Stimulated activated CD8-positive, alpha-beta memory T cell treated with anti-CD3 and anti-CD28 coated beads, Interleukin-12 subunit alpha, Interleukin-12 subunit beta, amount 100 ng/mL, for 4 hours (primary cell): ENCODE results near the gene PHC2.

Experiments
- DNase-seq: peaks from one replicate; pipeline ENCODE4 v3.0.0-alpha.2; 2020; ENCODE audit warnings: low read depth

Gene PHC2

GRCh38 chr1:33424205-33424604 is 6.7 kb downstream of the PHC2 start:
- DNase-seq: no peak

- no peak for DNase-seq
These were observed 9.8 kb downstream of the PHC2 start for GRCh38 chr1:33420870-33421775.

DNA sequence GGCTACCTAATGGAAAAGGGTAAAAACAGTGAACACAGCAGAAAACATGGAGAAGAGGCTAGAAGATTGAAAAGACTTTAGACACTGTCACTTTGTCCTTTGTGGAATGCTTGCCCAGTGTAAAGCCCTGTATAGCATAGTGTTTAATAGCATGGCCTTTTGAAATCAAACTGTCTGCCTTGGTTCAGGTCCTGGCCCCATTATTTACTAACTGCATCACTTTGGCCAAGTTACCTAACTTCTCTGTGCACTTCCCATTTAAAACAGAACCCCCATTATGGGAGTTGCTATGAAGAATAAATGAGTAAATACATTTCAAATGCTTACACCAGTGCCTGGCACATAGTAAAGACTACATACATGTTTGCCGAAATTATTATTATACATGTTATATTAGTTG is 12.1 kb downstream of the PHC2 start:
- no peak for DNase-seq

DNA sequence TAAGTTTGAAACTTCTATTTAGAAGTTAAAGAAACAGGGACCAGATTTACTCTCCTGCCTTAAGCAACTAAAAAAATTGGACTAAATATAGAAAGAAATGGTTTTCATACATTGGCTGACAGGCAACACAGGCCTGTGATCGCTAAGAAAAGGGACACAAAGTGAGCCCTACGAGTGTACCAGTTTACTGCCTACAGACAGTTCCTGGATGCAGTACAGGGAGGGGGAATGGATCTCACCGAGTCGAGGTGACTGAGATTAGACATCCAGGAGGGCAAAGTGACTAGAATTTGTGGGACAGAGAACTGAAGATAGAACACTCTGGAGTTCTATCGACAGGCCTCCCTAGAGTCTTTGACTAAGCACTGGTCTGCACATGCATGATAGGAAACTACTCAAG is 16.0 kb downstream of the PHC2 start:
- no peak for DNase-seq

DNA sequence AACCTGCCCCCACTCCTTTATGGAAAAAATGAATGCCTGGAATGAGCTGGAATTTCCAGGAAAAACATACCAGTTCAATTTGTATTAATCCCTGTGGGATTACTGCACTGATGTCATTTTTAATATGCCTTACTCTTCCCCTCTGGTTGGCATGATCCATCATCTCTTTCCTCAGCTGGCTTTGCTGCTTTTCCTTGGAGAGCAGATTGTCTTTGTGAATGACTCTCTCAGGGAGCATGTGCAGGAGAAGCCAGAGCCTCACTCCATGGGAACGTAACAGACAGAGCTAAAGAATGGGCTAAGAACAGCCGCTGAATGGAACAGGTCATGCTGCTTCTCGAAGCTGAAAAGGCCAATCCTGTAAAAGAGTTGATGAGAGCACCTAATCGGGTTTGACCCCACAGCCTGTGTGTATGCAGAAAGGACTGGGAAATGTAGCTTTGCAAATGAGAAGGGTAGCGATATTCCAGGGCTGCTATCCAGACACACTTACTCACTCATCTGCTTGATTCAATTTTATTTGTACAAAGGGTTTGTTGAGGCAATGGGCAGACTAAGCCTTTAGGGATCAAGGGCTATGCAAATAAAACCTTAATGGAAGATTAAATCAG is 20.7 kb downstream of the PHC2 start:
- no peak for DNase-seq

DNA sequence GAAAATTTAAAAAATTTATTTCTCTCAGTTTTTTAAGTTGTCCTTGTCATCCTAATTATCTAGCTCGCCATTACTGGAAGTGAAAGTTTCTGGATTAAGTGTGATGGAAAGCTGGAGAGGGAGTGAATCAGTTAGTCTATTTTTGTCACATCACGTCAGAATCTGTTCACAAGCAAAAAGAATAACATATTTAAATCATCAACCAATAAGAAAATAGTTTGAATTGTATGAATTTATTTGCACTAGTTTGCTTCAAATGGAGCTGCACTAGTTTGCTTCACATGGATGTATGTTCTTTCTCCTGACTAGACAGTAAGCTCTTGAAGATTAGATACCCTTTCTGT is 22.8 kb downstream of the PHC2 start:
- no peak for DNase-seq

DNA sequence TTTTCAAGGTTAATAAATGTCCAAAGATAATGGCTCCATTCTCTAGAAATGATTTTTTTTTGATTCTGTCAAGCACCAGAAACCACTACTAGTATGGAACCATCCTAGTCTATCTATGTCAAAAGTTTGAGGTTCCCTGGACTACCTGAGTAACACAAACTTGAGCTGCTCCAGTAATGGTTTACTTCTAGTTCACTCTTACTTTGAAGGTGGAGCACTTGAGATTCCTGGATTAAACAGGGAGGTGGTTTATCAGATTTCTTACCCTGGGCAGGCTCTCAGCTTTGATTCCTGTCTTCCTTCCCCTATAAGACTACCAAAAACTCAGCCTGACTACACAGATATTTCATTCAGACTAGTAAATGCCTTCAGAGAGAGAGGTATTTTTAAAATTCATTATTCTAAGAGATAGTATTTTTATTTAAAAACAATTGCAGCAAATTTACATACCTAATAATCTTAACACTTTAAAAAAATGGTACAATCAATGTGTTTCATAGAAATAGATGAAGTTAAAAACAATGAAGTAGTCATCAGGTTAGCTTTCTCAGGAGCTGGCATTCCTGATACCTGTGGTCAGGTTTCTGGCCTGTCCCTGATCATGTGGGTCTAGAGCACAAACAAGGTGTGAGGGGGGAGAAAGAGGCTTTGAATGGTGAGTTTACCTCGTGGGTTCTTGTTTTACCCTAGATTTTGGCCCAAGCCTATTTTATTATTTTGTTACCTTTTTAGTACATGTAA is 23.4 kb downstream of the PHC2 start:
- no peak for DNase-seq

- DNase-seq: no peak
These were observed 28.7 kb downstream of the PHC2 start for GRCh38 chr1:33402206-33402605.

DNA sequence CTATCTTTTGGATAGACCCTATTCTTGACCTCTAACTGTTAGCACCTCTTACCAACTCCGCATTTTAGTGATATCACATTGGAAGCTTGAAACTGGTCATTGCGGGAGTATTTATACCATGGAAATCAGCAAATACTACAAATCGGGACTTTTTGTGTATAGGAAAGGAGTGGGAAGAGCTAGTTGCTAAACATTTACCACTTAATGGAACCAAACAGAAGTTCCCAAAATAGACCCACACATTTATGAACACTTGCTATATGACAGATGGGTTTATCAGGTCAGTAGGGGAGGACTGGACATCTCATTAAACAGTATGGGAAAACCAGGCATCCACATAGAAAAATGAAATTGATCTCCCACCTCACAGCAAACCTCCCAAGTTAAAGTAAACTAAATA is 29.4 kb downstream of the PHC2 start:
- no peak for DNase-seq

DNA sequence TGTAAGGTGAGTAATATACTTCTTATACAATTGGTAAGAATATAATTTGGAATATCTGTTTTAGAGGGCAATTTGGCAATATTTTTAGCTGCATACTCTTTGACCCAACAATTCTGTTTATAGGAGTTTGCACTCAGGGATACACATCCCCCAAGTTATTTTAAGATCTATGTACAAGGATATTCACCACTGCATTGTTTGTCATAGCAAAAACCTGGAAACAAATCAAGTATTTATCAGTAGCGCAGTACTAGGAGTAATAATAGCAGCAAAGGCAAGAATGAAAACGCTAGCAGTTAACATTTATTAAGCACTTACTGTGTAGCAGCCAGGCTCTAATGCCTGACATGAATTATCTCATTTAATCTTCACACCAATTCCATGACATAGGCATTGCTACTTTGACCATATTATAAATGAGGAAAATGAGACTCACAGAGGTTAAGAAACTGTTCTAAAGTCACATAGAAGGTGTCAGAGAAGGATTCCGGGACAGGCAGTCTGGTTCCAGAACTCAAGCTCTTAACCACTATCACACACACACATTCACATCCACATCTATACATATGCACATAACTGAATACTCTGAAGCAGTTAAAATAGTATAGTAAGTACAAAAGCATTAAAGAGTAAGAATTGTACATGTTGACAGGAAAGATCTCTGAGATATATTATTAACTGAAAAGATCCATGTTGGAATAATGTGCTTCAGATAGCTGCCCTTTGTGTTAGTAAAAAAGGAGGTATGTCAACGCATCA is 30.6 kb downstream of the PHC2 start:
- DNase-seq: no peak

DNA sequence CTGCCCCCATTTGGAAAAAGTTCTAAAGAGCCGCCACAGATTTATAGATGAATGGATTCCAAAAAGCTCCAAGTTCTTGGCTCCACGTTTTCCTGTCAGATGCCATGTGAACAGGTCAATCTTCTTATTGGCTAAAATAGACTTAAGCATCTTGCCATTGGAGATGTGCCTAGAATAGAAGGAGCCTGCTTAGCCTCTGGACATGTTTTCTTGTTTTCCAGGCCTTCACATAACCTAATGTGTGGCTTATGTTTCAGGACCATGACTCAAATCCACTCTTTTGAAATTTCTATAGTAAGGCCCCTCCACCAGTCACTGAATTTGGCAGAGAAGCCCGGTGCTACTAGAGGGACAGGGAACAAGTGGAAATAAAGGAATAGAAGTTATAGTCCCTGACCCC is 31.5 kb downstream of the PHC2 start:
- no peak for DNase-seq

DNA sequence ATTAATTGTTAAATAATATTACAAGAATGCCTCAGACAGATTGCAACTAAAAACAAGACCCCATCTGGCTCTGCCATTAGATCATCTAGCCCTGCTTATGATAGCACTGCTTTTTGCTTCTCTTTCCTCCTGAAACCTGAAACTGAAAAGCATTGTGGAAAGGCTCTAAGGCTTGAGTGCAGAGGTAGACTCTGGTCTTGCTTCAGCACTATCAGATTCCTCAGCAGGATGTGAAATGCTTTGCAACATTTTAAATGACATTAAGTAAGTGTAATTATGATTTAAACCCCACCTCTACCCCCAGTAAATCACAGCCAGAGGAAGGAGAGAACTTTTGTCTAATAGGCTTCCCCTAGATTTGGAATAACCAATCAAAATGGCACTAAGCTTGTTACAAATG is 32.9 kb downstream of the PHC2 start:
- DNase-seq: no peak

DNA sequence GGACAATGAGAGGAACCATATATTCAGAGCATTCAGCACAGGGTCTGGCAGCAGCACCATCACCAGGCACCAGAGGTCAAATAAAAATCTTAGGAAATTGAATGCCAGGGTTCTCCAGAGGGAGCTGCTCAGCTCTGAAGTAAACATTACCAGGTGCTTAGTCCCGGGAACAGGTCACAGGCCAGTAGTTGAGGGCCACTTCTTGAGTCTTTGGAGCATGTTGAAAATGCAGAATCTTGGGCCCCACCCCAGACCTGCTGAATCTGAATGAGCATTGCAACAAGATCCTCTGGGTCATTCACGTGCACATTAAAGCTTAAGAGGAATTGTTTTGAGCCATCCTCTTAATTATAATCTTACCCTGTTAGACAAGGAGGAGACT is 33.8 kb downstream of the PHC2 start:
- DNase-seq: no peak

GRCh38 chr1:33396188-33397124 is 34.4 kb downstream of the PHC2 start:
- no peak for DNase-seq

DNA sequence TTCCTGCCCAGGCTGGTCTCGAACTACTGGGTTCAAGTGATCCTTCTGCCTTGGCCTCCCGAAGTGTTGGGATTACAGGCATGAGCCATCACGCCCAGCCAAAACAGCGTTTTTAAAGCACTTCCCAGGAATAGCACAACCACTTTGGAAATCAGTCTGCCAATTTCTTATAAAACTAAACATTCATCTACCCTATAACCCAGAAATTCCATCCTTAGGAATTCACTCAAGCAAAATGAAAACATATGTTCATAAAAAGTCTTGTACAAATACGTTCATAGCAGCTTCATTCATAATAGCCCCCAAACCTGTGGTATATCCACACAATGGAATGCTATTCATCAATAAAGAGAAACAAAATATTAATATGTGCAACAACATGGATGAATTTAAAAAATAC is 36.1 kb downstream of the PHC2 start:
- DNase-seq: no peak

- no peak for DNase-seq
These were observed 36.9 kb downstream of the PHC2 start for GRCh38 chr1:33393991-33394390.

DNA sequence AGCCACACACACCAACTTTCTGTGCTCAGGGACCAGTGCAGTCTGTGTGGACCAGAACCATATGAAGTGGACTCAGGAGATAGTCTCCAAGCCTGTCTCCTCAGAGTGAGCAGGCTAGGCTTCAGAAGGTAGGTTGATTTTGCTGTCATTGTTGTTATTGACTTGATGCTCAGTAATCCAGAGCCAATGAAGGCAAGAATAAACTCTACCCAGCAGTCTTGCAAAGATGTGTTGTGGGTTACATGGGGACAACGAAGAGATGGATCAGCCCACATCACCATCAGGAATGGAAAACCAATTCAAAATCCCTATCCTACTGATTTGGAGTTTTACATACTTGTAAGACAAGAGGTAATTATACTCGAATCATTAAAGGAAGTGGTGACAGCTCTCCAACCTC is 37.4 kb downstream of the PHC2 start:
- no peak for DNase-seq

- DNase-seq: no peak
These were observed 38.3 kb downstream of the PHC2 start for GRCh38 chr1:33392639-33393038.

DNA sequence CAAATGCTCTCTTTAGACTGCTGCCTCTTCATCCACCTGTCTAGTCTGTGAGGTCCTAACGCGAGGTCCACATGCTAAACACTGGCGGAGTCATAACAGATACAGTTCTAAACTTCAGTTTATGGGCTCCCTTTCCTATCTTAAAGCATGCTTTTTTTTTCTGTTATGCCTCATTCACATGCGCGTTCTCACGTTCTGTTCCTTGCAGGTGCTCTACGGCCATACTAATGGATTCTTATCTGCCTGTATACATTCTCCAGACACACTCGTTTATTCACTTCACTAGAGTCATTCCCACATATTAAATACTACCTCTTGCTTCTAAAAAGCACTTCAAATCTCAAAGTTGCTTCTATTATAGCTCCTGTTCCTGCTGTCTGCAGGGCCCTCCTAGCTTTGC is 38.7 kb downstream of the PHC2 start:
- no peak for DNase-seq

GRCh38 chr1:33391343-33392078 is 39.4 kb downstream of the PHC2 start:
- no peak for DNase-seq

DNA sequence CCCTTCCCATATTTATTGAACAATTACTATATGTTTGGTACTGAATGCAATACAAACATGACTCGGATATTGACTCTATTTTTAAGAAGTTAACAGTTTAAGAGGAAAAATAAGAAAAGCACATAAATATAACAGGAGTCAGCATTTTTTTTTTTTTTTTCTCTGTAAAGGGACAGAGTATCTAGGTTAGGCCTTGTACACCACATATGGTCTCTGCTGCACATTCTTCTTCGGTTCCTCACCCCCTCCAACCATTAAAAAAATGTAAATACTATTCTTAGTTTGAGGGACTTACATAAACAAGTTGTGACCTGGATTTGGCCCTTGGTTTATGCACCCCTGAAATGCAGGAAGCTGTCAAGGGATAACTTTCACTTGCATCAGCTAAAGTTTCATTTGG is 40.4 kb downstream of the PHC2 start:
- DNase-seq: no peak
